ENCODE measurements around the gene SLC2A9. TPM values are rescaled to one million over a fixed set of nuclear protein-coding genes. Genes with fewer than 3 reads are reported as not detected.

The SLC2A9 gene
- total and polyA plus RNA-seq, 2 experiments from 2014 or later = 6.2 to 7.8 TPM

DNA sequence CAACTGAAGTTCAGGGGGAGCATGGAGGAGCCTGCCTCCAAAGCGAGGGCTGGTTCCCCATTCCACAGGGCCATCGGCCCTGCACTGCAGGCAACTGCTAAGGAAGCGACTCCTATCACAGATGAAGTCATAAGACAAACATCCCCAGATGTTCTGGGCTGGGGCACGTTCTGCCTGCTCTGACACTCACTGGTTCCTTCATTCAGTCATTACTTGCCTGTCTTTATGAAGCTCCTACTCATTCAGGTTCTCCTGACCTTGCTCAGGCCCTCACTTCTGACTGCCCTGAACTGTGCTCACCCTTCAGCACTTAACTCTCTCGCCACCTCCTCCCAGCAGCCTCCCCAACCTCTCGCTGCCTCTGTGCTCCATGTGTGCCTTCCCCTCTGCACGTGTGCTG, 2.5 kb upstream of the SLC2A9 start:
- 61% methylated on average over 7 of the region's 7 CpGs for WGBS (ENCODE audit: low lambda C conversion rate, missing lambda C conversion rate)
- no peaks in the 10 kb centered on the region for H4K20me1 ChIP-seq (ENCODE audit: insufficient read depth, poor library complexity, severe bottlenecking)
- no peak for DNase-seq (ENCODE audit: low spot score)

DNA sequence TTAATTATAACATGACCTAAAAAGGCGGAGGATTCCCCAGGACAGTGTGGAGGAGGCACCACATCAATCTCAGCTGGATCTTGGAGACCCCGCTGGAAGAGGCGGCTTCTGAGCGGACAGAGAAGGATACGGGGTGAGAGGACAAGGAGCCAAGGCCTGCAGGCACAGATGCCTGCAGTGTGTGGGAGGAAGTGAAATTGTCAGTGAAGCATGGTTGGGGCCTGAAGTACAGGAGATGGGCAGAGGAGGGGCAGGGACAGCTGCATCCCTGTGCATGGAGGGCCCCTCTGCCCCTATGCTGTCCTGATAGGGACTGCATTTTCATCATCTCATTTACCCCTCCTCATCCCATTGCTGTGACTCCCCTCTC, 1.7 kb upstream of the SLC2A9 start:
- TF ChIP-seq EZH2 (IDR thresholded peaks at IDR 0.05; ENCODE audit: borderline replicate concordance) = no peak
- TF ChIP-seq, protein P1, sequence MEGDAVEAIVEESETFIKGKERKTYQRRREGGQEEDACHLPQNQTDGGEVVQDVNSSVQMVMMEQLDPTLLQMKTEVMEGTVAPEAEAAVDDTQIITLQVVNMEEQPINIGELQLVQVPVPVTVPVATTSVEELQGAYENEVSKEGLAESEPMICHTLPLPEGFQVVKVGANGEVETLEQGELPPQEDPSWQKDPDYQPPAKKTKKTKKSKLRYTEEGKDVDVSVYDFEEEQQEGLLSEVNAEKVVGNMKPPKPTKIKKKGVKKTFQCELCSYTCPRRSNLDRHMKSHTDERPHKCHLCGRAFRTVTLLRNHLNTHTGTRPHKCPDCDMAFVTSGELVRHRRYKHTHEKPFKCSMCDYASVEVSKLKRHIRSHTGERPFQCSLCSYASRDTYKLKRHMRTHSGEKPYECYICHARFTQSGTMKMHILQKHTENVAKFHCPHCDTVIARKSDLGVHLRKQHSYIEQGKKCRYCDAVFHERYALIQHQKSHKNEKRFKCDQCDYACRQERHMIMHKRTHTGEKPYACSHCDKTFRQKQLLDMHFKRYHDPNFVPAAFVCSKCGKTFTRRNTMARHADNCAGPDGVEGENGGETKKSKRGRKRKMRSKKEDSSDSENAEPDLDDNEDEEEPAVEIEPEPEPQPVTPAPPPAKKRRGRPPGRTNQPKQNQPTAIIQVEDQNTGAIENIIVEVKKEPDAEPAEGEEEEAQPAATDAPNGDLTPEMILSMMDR (IDR thresholded peaks at IDR 0.05; ENCODE audit: poor library complexity) = no peak
- TF ChIP-seq EZH2phosphoT487 (IDR thresholded peaks at IDR 0.05; ENCODE audit: low read depth, severe bottlenecking, unreplicated experiment) = no peak
- Histone ChIP-seq H3K4me3 (no peak overlapping the region), H3K27ac (no peak overlapping the region), H3K4me2 (no peak overlapping the region), H3K9me2 (replicated peaks; ENCODE audit: insufficient read depth) (no peaks in the 10 kb centered on the region), H3K9me3 (ENCODE audit: low read depth) (no peaks in the 10 kb centered on the region), H3K36me3 (replicated peaks; ENCODE audit: insufficient read depth, low read depth) (no peaks in the 10 kb centered on the region), H3K27me3 (no peaks in the 10 kb centered on the region), H4K20me1 (ENCODE audit: insufficient read depth, poor library complexity, severe bottlenecking) (no peaks in the 10 kb centered on the region), H2AFZ (no peak overlapping the region), H3K4me1 (ENCODE audit: insufficient read depth) (peaks cover 4% of the 10 kb centered on the region), H3K79me2 (no peaks in the 10 kb centered on the region)
- 94% methylated on average over 5 of the region's 5 CpGs for WGBS (ENCODE audit: low lambda C conversion rate, missing lambda C conversion rate)
- DNase-seq (ENCODE audit: low spot score) = no peak

More for the DNA sequence above, 2.5 kb upstream of the SLC2A9 start:
- Histone ChIP-seq H2AFZ (no peak overlapping the region), H3K4me3 (no peak overlapping the region), H3K4me2 (no peak overlapping the region), H3K27ac (no peak overlapping the region), H3K79me2 (no peaks in the 10 kb centered on the region), H3K9me3 (ENCODE audit: low read depth) (no peaks in the 10 kb centered on the region), H3K9me2 (replicated peaks; ENCODE audit: insufficient read depth) (no peaks in the 10 kb centered on the region), H3K36me3 (replicated peaks; ENCODE audit: insufficient read depth, low read depth) (no peaks in the 10 kb centered on the region), H3K4me1 (ENCODE audit: insufficient read depth) (peaks cover 4% of the 10 kb centered on the region), H3K27me3 (no peaks in the 10 kb centered on the region)
- no peak for TF ChIP-seq EZH2 (IDR thresholded peaks at IDR 0.05; ENCODE audit: borderline replicate concordance)
- no peak for TF ChIP-seq EZH2phosphoT487 (IDR thresholded peaks at IDR 0.05; ENCODE audit: low read depth, severe bottlenecking, unreplicated experiment)
- TF ChIP-seq, protein P1 (IDR thresholded peaks at IDR 0.05; ENCODE audit: poor library complexity) = no peak

GRCh38 chr4:10022346-10023049, 1.2 kb upstream of the SLC2A9 start:
- no peak overlapping the region for H3K27ac ChIP-seq
- WGBS (ENCODE audit: low lambda C conversion rate, missing lambda C conversion rate) = 76% methylated on average over 14 of the region's 14 CpGs
- no peak overlapping the region for H3K4me3 ChIP-seq
- no peaks in the 10 kb centered on the region for H3K9me3 ChIP-seq (ENCODE audit: low read depth)
- no peaks in the 10 kb centered on the region for H3K36me3 ChIP-seq (replicated peaks; ENCODE audit: insufficient read depth, low read depth)
- no peak for DNase-seq (ENCODE audit: low spot score)
- no peaks in the 10 kb centered on the region for H4K20me1 ChIP-seq (ENCODE audit: insufficient read depth, poor library complexity, severe bottlenecking)
- no peaks in the 10 kb centered on the region for H3K27me3 ChIP-seq
- TF ChIP-seq, protein P1 (IDR thresholded peaks at IDR 0.05; ENCODE audit: poor library complexity) = no peak
- TF ChIP-seq EZH2phosphoT487 (IDR thresholded peaks at IDR 0.05; ENCODE audit: low read depth, severe bottlenecking, unreplicated experiment) = no peak
- no peak for TF ChIP-seq EZH2 (IDR thresholded peaks at IDR 0.05; ENCODE audit: borderline replicate concordance)
- H3K4me1 ChIP-seq (ENCODE audit: insufficient read depth) = peaks cover 4% of the 10 kb centered on the region
- no peak overlapping the region for H3K4me2 ChIP-seq
- no peaks in the 10 kb centered on the region for H3K79me2 ChIP-seq
- no peak overlapping the region for H2AFZ ChIP-seq
- H3K9me2 ChIP-seq (replicated peaks; ENCODE audit: insufficient read depth) = no peaks in the 10 kb centered on the region

All from hepatocyte (in vitro differentiated cells).